ENCODE measurements around the gene FAM107B. TPM values are rescaled to one million over a fixed set of nuclear protein-coding genes. Genes with fewer than 3 reads are reported as not detected.

Gene FAM107B
- total and polyA plus RNA-seq, 4 donors: 24.9 to 58.1 (median 30.9) TPM

DNA sequence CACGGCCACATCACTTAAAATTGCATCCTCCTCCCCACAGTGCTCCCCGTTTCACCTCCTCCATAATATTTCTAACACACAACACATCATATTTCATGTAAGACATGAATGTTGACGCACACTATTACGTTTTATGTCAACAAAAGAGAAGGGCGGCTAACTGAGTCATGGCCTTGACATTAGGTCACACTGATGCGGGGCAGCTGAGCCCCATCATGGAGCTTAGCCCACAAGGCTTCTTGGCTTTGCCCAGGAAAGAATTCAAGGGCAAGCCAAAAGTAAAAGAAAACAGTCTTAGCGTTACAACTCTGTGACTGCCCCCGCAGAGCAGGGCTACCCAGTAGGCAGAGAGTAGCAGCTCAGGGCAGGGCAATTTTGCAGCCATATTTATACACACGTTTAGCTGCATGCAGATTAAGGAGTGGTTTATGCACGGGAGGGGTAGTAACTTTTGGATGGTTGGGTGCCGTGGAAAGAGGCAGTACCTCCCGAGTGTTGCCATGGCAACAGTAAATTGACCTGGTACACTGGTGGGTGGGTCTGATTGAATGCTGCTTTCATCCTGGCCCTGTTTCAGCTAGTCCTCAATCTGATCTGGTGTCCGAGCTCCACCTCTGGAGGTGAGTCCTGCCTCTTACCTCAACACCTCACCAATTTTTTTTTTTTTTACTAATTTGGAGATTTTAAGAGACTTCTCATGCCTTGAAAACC is 287.8 kb downstream of the FAM107B start:
- H3K9ac ChIP-seq (ENCODE audit: low read depth in 1 of 2, low read length in 2 of 2): no peak overlapping the region
- TF ChIP-seq SP1 (IDR thresholded peaks at IDR 0.05): no peak
- no peak for TF ChIP-seq RXRA (IDR thresholded peaks at IDR 0.05)
- TF ChIP-seq, protein P1, sequence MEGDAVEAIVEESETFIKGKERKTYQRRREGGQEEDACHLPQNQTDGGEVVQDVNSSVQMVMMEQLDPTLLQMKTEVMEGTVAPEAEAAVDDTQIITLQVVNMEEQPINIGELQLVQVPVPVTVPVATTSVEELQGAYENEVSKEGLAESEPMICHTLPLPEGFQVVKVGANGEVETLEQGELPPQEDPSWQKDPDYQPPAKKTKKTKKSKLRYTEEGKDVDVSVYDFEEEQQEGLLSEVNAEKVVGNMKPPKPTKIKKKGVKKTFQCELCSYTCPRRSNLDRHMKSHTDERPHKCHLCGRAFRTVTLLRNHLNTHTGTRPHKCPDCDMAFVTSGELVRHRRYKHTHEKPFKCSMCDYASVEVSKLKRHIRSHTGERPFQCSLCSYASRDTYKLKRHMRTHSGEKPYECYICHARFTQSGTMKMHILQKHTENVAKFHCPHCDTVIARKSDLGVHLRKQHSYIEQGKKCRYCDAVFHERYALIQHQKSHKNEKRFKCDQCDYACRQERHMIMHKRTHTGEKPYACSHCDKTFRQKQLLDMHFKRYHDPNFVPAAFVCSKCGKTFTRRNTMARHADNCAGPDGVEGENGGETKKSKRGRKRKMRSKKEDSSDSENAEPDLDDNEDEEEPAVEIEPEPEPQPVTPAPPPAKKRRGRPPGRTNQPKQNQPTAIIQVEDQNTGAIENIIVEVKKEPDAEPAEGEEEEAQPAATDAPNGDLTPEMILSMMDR (IDR thresholded peaks at IDR 0.05; ENCODE audit: low read depth, low read length, missing input control): no peak
- no peak for TF ChIP-seq FOXA1 (IDR thresholded peaks at IDR 0.05)
- TF ChIP-seq, protein P2, sequence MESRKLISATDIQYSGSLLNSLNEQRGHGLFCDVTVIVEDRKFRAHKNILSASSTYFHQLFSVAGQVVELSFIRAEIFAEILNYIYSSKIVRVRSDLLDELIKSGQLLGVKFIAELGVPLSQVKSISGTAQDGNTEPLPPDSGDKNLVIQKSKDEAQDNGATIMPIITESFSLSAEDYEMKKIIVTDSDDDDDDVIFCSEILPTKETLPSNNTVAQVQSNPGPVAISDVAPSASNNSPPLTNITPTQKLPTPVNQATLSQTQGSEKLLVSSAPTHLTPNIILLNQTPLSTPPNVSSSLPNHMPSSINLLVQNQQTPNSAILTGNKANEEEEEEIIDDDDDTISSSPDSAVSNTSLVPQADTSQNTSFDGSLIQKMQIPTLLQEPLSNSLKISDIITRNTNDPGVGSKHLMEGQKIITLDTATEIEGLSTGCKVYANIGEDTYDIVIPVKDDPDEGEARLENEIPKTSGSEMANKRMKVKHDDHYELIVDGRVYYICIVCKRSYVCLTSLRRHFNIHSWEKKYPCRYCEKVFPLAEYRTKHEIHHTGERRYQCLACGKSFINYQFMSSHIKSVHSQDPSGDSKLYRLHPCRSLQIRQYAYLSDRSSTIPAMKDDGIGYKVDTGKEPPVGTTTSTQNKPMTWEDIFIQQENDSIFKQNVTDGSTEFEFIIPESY (IDR thresholded peaks at IDR 0.05): no peak
- TF ChIP-seq, protein P3, sequence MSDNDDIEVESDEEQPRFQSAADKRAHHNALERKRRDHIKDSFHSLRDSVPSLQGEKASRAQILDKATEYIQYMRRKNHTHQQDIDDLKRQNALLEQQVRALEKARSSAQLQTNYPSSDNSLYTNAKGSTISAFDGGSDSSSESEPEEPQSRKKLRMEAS (IDR thresholded peaks at IDR 0.05): no peak
- no peak for TF ChIP-seq TAF1 (conservative IDR thresholded peaks at IDR 0.05)
- TF ChIP-seq HNF4A (conservative IDR thresholded peaks at IDR 0.05): no peak
- TF ChIP-seq FOXA2 (IDR thresholded peaks at IDR 0.05): no peak
- no peak for TF ChIP-seq JUND (IDR thresholded peaks at IDR 0.05)
- TF ChIP-seq, protein P4, sequence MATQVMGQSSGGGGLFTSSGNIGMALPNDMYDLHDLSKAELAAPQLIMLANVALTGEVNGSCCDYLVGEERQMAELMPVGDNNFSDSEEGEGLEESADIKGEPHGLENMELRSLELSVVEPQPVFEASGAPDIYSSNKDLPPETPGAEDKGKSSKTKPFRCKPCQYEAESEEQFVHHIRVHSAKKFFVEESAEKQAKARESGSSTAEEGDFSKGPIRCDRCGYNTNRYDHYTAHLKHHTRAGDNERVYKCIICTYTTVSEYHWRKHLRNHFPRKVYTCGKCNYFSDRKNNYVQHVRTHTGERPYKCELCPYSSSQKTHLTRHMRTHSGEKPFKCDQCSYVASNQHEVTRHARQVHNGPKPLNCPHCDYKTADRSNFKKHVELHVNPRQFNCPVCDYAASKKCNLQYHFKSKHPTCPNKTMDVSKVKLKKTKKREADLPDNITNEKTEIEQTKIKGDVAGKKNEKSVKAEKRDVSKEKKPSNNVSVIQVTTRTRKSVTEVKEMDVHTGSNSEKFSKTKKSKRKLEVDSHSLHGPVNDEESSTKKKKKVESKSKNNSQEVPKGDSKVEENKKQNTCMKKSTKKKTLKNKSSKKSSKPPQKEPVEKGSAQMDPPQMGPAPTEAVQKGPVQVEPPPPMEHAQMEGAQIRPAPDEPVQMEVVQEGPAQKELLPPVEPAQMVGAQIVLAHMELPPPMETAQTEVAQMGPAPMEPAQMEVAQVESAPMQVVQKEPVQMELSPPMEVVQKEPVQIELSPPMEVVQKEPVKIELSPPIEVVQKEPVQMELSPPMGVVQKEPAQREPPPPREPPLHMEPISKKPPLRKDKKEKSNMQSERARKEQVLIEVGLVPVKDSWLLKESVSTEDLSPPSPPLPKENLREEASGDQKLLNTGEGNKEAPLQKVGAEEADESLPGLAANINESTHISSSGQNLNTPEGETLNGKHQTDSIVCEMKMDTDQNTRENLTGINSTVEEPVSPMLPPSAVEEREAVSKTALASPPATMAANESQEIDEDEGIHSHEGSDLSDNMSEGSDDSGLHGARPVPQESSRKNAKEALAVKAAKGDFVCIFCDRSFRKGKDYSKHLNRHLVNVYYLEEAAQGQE (IDR thresholded peaks at IDR 0.05): no peak
- TF ChIP-seq, protein P5, sequence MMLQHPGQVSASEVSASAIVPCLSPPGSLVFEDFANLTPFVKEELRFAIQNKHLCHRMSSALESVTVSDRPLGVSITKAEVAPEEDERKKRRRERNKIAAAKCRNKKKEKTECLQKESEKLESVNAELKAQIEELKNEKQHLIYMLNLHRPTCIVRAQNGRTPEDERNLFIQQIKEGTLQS (IDR thresholded peaks at IDR 0.05): no peak
- WGBS: 69% methylated on average over 13 of the region's 13 CpGs

DNA sequence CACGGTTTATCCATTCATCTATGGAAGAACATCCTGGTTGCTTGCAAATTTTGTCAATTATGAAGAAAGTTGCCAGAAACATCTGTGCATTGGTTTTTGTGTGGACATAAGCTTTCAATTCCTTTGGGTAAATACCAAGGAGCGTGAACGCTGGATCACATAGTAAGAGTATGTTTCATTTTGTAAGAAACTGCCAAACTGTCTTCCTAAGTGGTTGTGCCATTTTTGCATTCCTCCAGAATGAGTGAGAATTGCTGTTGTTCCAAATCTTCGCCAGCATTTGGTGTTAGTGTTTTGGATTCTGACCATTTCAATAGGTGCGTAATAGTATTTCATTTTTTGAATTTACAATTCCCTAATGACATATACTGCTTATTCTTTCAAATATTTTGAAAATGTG is 288.7 kb downstream of the FAM107B start:
- Histone ChIP-seq H3K4me3 (ENCODE audit: low read depth in 1 of 3, low read length in 3 of 3) (no peak overlapping the region), H3K27ac (ENCODE audit: low read depth in 1 of 2, low read length in 2 of 2) (no peak overlapping the region), H3K9me3 (ENCODE audit: control insufficient read depth in 4 of 4, low read length in 3 of 4) (no peaks in the 10 kb centered on the region), H3K27me3 (ENCODE audit: control insufficient read depth in 4 of 4, insufficient read depth in 4 of 4, low read length in 3 of 4) (no peaks in the 10 kb centered on the region), H3K36me3 (ENCODE audit: control insufficient read depth in 4 of 4, insufficient read depth in 3 of 4, low read depth in 1 of 4, low read length in 3 of 4) (no peaks in the 10 kb centered on the region), H3K4me1 (ENCODE audit: control insufficient read depth in 4 of 4, insufficient read depth in 4 of 4, low read length in 3 of 4) (no peaks in the 10 kb centered on the region), H3K9ac (ENCODE audit: low read depth in 1 of 2, low read length in 2 of 2) (no peak overlapping the region)
- no peak for DNase-seq (ENCODE audit: low spot score)
- TF ChIP-seq RXRA (IDR thresholded peaks at IDR 0.05) (no peak), HNF4A (conservative IDR thresholded peaks at IDR 0.05) (no peak), FOXA2 (IDR thresholded peaks at IDR 0.05) (no peak), YY1 (IDR thresholded peaks at IDR 0.05) (no peak), RAD21 (IDR thresholded peaks at IDR 0.05) (no peak), NR2F2 (IDR thresholded peaks at IDR 0.05) (no peak)
- TF ChIP-seq, protein P5 (IDR thresholded peaks at IDR 0.05): no peak
- TF ChIP-seq, protein P2 (IDR thresholded peaks at IDR 0.05): no peak
- TF ChIP-seq, protein P4 (IDR thresholded peaks at IDR 0.05): no peak
- TF ChIP-seq, protein P3 (IDR thresholded peaks at IDR 0.05): no peak
- 95% methylated on average over 5 of the region's 5 CpGs for WGBS

More for the DNA sequence above, 287.8 kb downstream of the FAM107B start:
- Histone ChIP-seq H3K27me3 (ENCODE audit: control insufficient read depth in 4 of 4, insufficient read depth in 4 of 4, low read length in 3 of 4) (no peaks in the 10 kb centered on the region), H3K27ac (ENCODE audit: low read depth in 1 of 2, low read length in 2 of 2) (no peak overlapping the region), H3K4me3 (ENCODE audit: low read depth in 1 of 3, low read length in 3 of 3) (no peak overlapping the region), H3K36me3 (ENCODE audit: control insufficient read depth in 4 of 4, insufficient read depth in 3 of 4, low read depth in 1 of 4, low read length in 3 of 4) (no peaks in the 10 kb centered on the region), H3K9me3 (ENCODE audit: control insufficient read depth in 4 of 4, low read length in 3 of 4) (no peaks in the 10 kb centered on the region), H3K4me1 (ENCODE audit: control insufficient read depth in 4 of 4, insufficient read depth in 4 of 4, low read length in 3 of 4) (no peaks in the 10 kb centered on the region)
- DNase-seq (ENCODE audit: low spot score): peak; percentile 6
